Epidermal melanocyte (primary cell): Measurements from ENCODE around the gene NRN1L.
"Not testable (repeated sequence)": the region's sequence is repeated elsewhere in the genome, so short reads cannot be mapped to it uniquely, and the experiment has no call there.

Source experiments
- DNase-seq: peaks from one replicate; pipeline ENCODE4 v3.0.0; 2011; ENCODE audit warnings: low spot score; ENCODE audit not compliant: insufficient read length

NRN1L gene

GRCh38 chr16:67860589-67861398 is 23.9 kb upstream of the NRN1L start:
- no peak for DNase-seq

- DNase-seq, result no peak
Measured at GRCh38 chr16:67861877-67862276, 22.8 kb upstream of the NRN1L start.

GRCh38 chr16:67862623-67863583 is 21.8 kb upstream of the NRN1L start:
- no peak for DNase-seq

- not testable (repeated sequence) for DNase-seq
Measured at GRCh38 chr16:67864044-67864443, 20.6 kb upstream of the NRN1L start.

GRCh38 chr16:67864594-67864993 is 20.1 kb upstream of the NRN1L start:
- DNase-seq, result no peak

GRCh38 chr16:67865318-67865717 is 19.4 kb upstream of the NRN1L start:
- no peak for DNase-seq

GRCh38 chr16:67868290-67868689 is 16.4 kb upstream of the NRN1L start:
- DNase-seq, result no peak

- no peak for DNase-seq
Measured at GRCh38 chr16:67869653-67870052, 15.0 kb upstream of the NRN1L start.

- DNase-seq, result no peak
Measured at GRCh38 chr16:67871256-67871655, 13.4 kb upstream of the NRN1L start.

- no peak for DNase-seq
Measured at GRCh38 chr16:67872131-67872630, 12.5 kb upstream of the NRN1L start.

- peak; percentile 90 for DNase-seq
Measured at GRCh38 chr16:67872631-67873434, 11.9 kb upstream of the NRN1L start, which contains the start of gene EDC4. TSS of gene EDC4 (plus strand) at chr16:67873052. CDS start at chr16:67873262, 210 bp downstream.

GRCh38 chr16:67873435-67874370 is 11.0 kb upstream of the NRN1L start:
- DNase-seq, result no peak

- DNase-seq, result no peak
Measured at GRCh38 chr16:67874372-67874771, 10.3 kb upstream of the NRN1L start.

GRCh38 chr16:67877064-67877463 is 7.6 kb upstream of the NRN1L start:
- no peak for DNase-seq

GRCh38 chr16:67878232-67878631 is 6.5 kb upstream of the NRN1L start:
- DNase-seq, result no peak

- no peak for DNase-seq
Measured at GRCh38 chr16:67878846-67879245, 5.8 kb upstream of the NRN1L start.

- DNase-seq, result no peak
Measured at GRCh38 chr16:67879462-67879861, 5.2 kb upstream of the NRN1L start.

- DNase-seq, result no peak
Measured at GRCh38 chr16:67879936-67880335, 4.7 kb upstream of the NRN1L start.

- no peak for DNase-seq
Measured at GRCh38 chr16:67880584-67880983, 4.1 kb upstream of the NRN1L start.

GRCh38 chr16:67881621-67882161 is 3.0 kb upstream of the NRN1L start:
- no peak for DNase-seq
